ENCODE data around the gene PTPRK. TPM values are rescaled to one million over a fixed set of nuclear protein-coding genes. Genes with fewer than 3 reads are reported as not detected.

Gene PTPRK
- total and polyA plus RNA-seq, 9 of the 15 experiments (the other 6 are each of a cell fraction or from before 2014, with no cell fraction given), result 0.04 to 0.51 TPM; not detected in 7

DNA sequence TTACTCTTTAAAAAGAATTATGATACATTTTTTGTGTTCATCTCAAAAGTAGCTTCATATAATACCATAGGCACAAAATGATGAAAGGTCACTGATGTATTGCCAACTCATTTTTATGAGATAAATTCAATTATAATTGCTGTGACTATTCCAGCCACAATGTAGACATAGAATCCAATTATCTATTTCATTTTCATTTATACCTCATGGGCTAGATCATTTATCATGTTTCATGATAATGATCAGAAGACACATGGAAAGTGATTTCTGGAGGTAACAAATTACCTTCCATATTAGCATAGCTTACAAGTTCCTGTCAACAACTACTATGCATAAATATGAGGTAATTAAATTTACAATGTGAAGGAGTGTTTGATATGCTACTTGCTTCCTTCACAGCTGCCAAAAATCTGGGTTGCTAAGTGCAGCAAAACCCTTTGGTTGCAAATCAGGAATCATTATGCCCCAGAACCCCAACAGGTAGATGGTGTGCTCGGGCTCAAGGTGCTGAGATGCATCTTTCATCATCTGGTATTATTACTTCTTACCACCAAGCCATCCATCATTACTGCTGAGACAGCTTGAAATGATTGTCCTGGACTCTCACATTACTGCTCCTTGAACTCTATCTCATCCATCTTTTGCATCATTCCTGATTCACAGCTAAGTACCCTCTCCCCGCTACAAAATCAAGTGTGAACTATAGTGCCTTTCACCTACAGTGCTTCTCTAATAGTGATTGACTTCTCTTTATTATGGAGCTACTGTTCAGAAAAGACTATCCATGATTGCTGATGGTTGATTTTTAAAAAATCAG is 313.6 kb downstream of the PTPRK start:
- Histone ChIP-seq H3K9me3 (replicated peaks; ENCODE audit: control insufficient read depth, insufficient read depth, low read depth, low read length) (no peaks in the 10 kb centered on the region), H2AFZ (ENCODE audit: low read depth, low read length) (no peak overlapping the region), H3K27ac (ENCODE audit: extremely low read depth, low read depth, low read length) (no peak overlapping the region), H3K4me3 (no peak overlapping the region), H3K27me3 (ENCODE audit: control insufficient read depth in 2 of 2, insufficient read depth in 2 of 2, low read length in 2 of 2) (no peaks in the 10 kb centered on the region), H3K9ac (ENCODE audit: insufficient read depth in 1 of 2, low read depth in 2 of 2, low read length in 2 of 2) (no peak overlapping the region), H3K9me1 (ENCODE audit: control insufficient read depth, insufficient read depth, low read length) (no peaks in the 10 kb centered on the region), H3K79me2 (ENCODE audit: control insufficient read depth, insufficient read depth, low read length) (no peaks in the 10 kb centered on the region), H3K4me2 (ENCODE audit: insufficient read depth, low read length) (no peak overlapping the region), H3K36me3 (ENCODE audit: control insufficient read depth, insufficient read depth, low read length) (no peaks in the 10 kb centered on the region), H3K4me1 (replicated peaks in 1 of 2; ENCODE audit: control insufficient read depth in 2 of 2, insufficient read depth in 2 of 2, low read length in 2 of 2) (no peaks in the 10 kb centered on the region), H4K20me1 (replicated peaks; ENCODE audit: control insufficient read depth, insufficient read depth, low read length) (no peaks in the 10 kb centered on the region)
- WGBS (ENCODE audit: insufficient coverage, low coverage, missing lambda C conversion rate), result 0% methylated on average over 2 of the region's 2 CpGs
- BruUV-seq (replicated peaks), result no TSS peak
- no peak for TF ChIP-seq CREBBP (IDR thresholded peaks at IDR 0.05; ENCODE audit: low read depth, low read length)
- TF ChIP-seq GTF2E2 (tag; IDR thresholded peaks at IDR 0.05), result no peak
- TF ChIP-seq, protein P1, sequence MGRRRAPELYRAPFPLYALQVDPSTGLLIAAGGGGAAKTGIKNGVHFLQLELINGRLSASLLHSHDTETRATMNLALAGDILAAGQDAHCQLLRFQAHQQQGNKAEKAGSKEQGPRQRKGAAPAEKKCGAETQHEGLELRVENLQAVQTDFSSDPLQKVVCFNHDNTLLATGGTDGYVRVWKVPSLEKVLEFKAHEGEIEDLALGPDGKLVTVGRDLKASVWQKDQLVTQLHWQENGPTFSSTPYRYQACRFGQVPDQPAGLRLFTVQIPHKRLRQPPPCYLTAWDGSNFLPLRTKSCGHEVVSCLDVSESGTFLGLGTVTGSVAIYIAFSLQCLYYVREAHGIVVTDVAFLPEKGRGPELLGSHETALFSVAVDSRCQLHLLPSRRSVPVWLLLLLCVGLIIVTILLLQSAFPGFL (CRISPR knock-in tag; IDR thresholded peaks at IDR 0.05), result no peak
- TF ChIP-seq SMAD1 (IDR thresholded peaks at IDR 0.05; ENCODE audit: low read depth, low read length, partially characterized antibody), result no peak
- no peak for TF ChIP-seq LEF1 (IDR thresholded peaks at IDR 0.05)
- TF ChIP-seq, protein P2, sequence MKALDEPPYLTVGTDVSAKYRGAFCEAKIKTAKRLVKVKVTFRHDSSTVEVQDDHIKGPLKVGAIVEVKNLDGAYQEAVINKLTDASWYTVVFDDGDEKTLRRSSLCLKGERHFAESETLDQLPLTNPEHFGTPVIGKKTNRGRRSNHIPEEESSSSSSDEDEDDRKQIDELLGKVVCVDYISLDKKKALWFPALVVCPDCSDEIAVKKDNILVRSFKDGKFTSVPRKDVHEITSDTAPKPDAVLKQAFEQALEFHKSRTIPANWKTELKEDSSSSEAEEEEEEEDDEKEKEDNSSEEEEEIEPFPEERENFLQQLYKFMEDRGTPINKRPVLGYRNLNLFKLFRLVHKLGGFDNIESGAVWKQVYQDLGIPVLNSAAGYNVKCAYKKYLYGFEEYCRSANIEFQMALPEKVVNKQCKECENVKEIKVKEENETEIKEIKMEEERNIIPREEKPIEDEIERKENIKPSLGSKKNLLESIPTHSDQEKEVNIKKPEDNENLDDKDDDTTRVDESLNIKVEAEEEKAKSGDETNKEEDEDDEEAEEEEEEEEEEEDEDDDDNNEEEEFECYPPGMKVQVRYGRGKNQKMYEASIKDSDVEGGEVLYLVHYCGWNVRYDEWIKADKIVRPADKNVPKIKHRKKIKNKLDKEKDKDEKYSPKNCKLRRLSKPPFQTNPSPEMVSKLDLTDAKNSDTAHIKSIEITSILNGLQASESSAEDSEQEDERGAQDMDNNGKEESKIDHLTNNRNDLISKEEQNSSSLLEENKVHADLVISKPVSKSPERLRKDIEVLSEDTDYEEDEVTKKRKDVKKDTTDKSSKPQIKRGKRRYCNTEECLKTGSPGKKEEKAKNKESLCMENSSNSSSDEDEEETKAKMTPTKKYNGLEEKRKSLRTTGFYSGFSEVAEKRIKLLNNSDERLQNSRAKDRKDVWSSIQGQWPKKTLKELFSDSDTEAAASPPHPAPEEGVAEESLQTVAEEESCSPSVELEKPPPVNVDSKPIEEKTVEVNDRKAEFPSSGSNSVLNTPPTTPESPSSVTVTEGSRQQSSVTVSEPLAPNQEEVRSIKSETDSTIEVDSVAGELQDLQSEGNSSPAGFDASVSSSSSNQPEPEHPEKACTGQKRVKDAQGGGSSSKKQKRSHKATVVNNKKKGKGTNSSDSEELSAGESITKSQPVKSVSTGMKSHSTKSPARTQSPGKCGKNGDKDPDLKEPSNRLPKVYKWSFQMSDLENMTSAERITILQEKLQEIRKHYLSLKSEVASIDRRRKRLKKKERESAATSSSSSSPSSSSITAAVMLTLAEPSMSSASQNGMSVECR (CRISPR knock-in tag; IDR thresholded peaks at IDR 0.05), result no peak
- ChIA-PET POLR2A (no interaction called here), CTCF (ENCODE audit: low intra/inter-chr PET ratio) (no interaction called here)
- in situ Hi-C loops (cut with MboI), result no loop called here
- no peak for FAIRE-seq
- no peak for DNase-seq (ENCODE audit: extremely low read depth in 1 of 4, low spot score in 3 of 4)
- no peak for ATAC-seq
- intact Hi-C loops (cut with micrococcal nuclease), result no loop called here

All from K562 (cell line).